Inflammatory macrophage (primary cell): ENCODE data around the gene LCNL1.

Source experiments
- DNase-seq, 2 donors: peaks; one replicate each; pipeline ENCODE4 v3.0.0-alpha.2; 2020 to 2022

LCNL1 gene

DNA sequence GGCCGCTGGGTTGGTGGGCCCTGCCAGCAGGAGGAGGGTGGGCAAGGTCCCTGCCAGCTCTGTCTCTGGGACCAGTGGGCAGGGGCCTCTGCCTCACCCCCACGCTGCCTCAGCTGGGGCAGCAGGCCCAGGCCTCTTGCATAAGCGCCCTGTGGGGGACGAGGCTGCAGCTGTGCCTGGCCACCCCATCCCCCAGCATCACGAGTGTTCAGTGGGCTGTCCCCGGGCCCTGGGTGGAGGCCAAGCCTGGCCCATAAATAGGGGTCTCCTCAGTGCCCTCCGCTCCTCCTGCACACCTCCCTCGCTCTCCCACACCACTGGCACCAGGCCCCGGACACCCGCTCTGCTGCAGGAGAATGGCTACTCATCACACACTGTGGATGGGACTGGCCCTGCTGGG, 5.6 kb upstream of the LCNL1 start, which contains the start of gene PTGDS:
Gene PTGDS (plus strand): TSS at position 282 of the 400 bp plus-strand sequence. CDS start 75 bp downstream, at position 357.
- DNase-seq: peak in 1 of 2 donors; percentile 32

DNA sequence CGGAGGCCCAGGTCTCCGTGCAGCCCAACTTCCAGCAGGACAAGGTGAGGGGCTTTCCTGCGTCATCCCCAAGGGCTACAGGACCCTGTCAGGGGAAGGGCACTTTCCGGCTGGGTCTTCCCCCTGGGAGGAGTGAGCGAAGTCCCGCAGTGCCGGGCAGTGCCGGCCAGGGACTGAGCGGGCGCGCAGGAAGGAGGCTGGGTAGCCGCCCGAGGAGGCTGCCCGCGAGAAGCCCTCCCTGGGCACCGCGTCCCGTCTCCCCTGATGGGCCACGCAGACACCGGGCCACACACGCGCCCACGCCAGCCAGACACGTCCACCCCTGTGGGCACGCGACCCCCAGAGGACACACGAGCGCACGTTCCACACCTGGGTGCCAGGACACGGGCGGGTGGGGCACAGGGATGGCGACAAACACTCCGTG, 5.1 kb upstream of the LCNL1 start:
- DNase-seq: no peak

DNA sequence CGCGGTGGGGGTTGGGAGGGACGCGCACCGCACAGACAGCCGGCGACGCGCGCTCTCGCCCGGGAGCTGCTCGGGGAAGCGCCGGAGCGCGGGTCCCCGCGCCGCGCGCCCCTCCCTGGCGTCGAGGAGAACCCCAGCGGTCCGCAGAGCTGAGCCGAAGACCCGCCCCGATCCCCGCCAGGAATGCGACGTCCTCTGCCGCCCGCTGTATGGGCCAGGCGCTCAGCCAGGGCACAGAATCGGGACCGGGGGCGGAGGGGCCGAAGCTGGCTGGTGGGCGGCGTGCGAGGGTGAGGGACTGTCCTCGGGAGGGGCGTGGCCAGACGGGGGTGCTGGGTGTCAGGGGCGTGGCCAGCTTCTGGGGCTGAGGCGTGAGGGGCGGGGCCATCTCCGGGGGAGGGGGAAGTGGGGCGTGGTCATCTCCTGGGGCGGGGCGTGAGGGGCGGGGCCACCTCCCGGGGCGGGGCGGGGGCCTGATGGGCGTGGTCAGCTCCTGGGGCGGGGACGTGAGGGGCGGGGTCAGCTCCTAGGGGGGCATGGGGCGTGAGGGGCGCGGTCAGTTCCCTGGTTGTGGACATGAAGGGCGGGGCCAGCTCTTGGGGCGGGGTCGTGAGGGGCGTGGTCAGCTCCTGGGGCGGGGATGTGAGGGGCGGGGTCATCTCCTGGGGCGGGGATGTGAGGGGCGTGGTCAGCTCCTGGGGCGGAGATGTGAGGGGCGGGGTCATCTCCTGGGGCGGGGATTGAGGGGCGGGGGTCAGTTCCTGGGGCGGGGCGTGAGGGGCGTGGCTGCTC, 4.5 kb upstream of the LCNL1 start:
- DNase-seq: peak; percentile 18 to 45

DNA sequence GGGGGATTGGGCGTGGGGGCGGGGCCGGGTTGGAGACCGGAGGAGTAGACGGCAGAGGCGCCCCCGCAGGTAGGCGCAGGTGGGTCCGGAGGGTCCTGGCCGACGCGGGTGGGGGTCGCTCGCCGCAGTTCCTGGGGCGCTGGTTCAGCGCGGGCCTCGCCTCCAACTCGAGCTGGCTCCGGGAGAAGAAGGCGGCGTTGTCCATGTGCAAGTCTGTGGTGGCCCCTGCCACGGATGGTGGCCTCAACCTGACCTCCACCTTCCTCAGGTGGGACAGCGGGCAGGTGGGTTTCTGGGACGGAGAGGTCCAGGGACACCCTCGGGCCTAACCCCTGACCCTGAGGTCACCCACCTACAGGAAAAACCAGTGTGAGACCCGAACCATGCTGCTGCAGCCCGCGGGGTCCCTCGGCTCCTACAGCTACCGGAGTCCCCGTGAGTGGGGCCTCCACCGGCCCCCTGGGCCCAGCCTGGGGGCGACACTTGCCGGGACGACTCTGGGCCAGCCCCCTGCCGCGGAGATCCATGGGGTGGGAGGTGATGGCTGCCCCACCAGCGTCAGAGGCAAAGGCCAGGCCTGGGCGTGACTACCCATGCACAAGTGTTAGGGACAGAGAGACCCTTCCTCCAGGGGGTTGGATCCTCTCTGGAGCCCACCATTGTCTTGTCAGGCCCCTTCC, 3.8 kb upstream of the LCNL1 start:
- no peak for DNase-seq

DNA sequence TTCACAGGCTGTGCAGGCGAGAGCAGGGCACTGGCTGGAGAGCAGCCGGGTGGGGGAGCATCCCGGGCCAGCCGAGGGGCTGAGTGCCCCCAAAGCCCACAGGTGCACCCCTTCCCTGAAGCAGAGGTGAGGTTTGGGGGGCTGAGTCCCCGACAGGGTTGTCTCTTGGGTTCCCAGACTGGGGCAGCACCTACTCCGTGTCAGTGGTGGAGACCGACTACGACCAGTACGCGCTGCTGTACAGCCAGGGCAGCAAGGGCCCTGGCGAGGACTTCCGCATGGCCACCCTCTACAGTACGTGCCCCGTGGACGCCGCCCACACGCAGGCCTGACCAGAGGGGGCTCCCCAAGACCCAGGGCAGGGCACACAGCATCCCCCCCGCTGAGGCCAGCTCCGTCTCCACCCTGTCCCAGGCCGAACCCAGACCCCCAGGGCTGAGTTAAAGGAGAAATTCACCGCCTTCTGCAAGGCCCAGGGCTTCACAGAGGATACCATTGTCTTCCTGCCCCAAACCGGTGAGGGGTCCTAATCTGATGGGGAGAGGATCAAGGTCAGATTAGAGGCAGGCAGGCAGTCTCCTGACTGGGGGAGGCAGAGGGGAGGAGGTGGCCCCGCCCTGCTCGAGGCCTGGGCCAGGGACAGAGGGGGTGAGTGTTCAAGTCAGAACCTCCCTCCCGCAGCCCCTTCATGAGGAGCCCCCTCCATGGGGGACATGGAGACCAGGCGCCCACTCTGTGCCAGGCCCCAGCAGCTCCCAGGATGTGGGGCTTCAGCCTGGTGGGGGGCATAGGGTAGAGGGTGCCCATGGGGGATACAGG, 2.8 kb upstream of the LCNL1 start:
- DNase-seq: no peak

DNA sequence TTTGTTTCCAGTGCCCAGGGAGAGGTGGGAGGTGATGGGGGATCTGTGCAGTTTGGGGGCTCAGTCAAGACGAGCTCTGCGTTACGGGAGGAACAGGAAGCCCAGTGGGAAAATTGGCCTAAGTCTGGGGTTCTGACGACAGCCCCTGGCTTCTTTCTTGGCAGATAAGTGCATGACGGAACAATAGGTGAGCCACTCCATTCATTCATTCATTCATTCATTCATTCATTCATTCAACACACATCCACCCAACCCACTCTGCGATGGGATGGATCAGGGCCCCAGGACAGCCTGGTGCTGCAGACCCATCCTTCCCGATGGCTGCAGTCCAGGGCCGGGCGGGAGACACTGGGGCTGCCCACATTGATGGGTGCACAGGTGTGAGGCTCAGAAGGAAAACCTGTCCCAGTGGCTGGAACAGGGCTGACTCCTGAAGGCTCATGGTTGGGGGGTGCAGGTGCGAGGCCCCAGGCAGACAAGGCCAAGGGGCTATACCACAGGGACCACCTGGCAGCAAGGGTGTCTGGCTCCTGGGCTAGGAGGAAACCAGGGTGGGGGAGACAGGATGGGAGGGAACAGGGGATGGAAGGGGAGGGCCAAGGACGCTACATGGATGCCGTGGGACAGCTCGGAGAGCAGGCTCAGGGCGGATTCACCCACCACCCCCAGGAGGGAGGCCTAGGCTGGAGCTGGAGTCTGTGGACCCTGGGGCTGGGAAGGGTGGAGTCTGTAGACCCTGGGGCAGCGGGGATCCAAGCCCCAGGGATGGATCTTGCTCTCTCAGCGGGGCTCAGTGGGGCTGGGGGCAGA, 1.9 kb upstream of the LCNL1 start:
- no peak for DNase-seq

DNA sequence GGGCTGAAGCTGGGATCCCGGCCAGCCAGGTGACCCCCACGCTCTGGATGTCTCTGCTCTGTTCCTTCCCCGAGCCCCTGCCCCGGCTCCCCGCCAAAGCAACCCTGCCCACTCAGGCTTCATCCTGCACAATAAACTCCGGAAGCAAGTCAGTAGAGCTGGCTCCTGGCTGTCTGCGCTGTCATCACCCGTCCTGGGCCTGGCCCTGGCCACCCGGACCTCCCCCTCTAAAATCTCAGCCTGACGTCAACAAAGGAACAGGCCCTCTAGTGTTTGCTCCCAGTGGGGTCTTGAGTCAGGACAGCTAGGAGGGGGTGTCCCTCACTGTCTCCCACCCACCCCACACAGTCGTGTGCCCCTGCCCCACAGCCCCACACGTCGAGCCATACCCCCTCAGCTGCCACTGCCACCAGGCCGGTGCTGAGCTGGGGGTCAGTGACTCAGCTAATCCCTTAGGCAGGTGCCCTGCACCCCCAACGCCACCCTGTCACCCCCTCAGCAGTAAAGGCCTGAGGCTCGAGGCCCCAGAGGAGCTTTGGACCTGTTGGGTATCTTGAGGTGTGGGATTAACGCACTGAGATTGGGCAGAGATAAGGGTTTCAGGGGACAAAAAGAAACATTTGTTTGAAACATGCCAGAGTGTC, 1.1 kb upstream of the LCNL1 start:
- DNase-seq: no peak

DNA sequence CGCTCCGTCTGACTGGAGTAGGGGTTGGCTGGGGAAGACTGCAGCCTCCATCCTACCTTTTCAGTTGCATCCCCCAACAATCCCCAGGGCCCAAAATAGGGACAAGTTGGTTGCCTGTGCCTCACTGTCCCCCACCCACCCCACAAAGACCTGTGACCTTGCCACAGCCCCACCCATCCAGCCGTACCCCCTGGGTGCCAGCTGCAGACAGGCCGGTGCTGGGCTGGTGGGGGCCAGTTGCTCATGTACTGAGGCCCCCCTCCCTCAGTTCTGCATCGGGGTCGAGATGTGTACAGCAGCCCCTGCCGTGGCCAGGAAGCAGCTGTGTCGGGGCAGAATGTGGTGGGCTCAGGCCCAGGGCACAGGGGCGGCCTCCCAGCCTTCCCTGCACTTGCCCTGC, 374 bp downstream of the LCNL1 start:
- no peak for DNase-seq

DNA sequence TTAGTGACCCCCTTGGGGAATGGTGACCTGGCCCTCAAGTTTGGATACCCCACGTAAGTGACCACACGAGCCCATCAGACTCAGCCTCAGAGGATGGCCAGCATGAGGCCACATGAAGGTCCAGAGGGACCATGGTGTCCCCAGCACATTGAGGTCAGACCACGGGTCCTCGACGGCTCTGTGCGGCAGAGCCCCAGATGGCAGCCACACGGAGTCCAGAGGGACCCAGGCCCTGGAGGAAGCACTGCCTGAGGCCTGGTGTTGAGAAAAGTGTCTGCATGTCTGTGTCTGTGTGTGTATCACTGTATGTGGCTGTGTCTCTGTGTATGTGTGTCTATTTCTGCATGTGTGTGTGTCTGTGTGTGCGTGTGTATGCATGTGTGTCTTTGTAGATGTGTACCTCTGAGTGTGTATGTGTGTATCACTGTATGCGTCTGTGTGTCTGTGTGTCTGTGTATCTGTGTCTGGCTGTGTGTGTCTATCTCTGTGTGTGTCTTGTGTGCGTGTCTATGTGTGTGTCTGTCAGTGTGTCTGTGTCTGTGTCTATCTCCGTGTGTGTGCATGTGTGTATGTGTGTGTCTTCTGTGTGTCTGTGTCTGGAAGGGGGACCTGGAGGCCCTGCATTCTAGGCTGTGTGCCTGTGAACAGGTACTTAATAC, 992 bp downstream of the LCNL1 start:
- DNase-seq: no peak

DNA sequence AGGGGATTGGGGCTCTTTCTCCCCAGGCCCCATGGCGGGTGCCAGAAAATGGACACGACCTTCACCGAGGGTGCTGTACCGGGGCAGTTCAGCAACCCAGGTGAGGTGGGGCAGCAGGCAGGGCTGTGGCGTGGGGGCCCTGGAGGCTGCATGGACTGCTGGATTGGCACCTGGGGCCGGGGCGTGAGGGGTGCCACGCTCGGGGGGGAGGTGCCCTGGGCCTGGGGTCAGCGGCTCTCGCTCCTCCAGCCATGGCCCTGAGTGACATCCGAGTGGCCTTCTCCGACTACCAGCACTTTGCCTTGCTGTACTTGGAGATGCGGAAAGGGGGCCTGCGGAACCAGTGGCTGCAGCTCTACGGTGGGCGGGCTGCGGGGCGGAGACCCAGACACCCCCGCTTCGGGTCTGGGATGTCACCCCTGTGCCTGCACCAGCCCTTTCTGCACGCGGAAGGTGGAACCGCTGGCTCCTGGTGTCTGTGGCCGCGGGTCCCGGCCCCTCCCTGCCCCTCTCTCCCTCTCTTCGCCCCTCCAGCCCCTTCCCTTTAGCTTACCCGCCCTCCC, 1.8 kb downstream of the LCNL1 start:
- no peak for DNase-seq

DNA sequence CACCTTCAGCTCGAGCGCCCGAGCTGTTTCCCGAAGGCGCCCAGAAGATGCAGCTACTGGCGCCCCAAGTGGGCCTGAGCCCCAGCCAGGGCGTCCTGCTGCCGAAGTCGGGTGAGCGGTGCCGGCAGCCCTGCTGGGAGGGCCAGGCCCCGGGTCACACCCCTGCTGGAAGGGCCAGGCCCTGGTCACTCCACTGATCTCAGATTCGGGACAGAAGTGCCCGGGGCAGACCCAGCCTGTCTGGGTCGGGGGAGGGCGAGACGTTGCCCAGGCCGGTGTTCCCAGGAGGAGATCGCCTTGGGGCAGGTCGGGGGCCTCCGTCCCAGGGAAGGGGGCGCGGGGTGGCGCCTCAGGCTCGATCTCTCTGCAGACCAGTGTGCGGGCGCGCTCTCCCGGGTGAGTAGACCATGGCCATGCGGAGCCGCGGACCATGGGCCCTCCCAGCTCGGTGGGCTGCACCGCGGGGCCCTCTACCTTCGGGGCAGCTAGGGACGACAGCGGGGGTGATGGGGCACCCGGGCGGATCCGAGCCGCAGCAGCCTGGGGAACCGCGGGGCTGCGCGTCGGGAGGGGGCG, 2.3 kb downstream of the LCNL1 start:
- no peak for DNase-seq

DNA sequence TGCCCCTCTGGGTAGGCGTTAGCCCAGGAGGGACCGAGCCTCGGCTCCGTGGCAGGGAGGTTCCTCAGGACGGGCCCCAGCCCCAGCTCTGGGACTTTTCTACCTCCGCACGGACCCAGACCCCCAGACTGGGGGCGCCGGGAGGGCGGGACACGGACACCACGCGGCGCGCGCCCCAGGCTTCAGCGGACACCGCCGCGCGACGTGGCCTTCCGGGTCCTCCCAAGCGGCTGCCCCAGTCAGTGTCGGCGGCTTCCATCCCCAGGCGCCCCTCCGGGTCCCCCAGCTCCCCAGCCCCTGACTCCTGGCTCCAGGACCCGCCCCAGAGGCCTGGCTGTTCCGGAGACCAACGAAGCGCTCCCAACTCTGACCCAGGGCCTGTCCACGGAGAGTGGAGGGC, 3.1 kb downstream of the LCNL1 start:
- DNase-seq: no peak

DNA sequence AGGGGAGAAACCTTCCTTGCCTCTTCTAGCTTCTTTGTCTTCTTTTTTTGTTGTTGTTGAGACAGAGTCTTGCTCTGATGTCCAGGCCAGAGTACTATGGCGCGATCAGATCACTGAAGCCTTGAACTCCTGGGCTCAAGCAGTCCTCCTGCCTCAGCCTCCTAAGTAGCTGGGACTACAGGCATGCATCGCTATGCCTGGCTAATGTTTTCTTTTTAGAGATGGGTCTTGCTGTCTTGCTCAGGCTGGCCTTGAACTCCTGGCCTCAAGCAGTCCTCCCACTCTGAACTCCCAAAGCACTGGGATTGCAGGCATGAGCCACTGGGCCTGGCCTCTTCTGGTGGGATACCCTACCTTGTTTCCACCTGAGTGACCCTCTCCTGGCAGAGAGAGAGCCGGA, 6.1 kb downstream of the LCNL1 start:
- DNase-seq: no peak

DNA sequence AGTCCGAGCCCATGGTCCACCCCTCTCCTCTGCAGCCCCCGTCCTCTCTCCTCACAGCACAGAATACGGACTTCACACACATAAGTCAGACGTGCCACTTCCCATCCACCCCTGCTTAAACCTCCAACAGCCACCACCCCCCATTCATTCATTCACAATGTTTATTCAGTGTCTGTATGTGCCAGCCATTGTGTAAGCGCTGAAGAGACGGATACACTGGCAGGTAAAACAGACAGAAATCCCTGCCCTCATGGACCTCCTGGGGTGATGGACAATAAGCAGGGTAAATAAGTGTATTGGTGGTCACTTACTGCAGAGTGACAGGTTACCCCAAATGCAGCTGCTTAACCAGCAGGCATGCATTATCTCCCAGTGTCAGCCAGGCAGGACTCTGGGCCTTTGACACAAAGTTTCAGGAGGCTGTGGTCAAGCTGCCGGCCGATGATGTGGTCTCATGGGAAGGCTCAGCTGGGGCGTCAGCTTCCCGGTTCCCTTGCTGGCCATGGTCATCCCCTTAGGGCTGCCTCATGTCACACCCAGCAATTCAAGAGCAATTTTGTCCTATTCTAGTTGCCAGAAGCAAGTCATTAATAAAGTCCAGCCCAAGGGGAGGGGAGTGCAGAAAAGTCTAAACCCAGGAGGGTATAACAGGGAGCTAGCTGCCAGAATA, 7.6 kb downstream of the LCNL1 start:
- DNase-seq: no peak

DNA sequence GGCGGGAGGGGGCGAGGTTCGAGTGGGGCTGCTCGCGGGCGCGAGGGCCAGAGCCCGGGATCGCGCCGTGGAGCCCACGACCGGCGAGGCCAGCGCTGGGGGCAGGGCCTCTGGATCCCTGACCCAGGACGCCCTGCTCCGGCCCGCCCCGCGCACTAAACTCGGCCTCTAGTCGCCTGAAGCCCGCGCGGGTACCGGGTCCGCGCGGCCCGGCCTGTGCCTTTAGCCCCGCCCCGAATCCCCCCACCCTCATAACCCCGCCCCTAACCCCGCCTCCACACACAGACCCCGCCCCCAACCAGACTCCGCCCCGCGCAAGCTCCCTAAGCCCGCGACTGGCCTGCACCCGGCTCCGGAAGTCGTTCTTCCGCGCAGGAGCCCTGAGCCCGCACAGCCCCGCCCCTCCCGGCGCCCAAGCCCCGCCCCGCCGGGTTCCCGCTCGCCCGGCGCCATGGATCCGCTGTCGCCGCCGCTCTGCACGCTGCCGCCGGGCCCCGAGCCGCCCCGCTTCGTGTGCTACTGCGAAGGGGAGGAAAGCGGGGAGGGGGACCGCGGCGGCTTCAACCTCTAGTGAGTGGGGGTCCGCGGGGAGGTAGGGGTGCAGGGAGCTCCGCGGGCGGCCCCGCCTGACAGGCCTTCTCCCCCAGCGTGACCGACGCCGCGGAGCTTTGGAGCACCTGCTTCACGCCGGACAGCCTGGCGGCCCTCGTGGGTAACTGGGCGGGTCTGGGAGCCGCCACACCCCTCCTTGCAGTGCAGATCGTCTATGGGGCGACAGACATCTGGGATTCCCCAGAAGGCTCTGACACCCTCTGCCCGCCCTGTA, 9.4 kb downstream of the LCNL1 start, which contains the start of gene PAXX:
Gene PAXX (plus strand): TSS at position 430 of the 826 bp plus-strand sequence. CDS start 22 bp downstream, at position 452.
- peak; percentile 86 to 94 for DNase-seq

DNA sequence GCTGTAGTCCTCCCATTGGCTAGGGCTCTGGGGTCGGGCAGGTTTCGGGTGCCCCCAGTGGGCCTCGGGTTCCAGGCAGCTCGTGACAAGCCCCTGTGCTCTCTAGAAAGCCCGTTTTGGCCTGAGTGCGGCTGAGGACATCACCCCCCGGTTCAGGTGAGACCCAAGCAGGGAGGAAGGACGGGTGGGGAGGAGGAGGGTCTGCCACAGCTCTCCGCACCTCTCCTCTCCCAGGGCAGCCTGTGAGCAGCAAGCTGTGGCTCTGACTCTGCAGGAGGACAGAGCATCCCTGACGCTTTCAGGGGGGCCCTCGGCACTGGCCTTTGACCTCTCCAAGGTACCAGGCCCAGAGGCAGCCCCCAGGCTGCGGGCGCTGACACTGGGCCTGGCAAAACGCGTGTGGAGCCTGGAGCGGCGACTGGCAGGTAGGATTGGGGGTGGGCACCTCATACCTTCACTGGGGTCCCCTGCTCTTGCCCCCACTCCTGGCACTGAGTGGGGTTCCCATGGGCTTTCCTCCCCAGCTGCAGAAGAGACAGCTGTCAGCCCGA, 10.1 kb downstream of the LCNL1 start:
- no peak for DNase-seq

DNA sequence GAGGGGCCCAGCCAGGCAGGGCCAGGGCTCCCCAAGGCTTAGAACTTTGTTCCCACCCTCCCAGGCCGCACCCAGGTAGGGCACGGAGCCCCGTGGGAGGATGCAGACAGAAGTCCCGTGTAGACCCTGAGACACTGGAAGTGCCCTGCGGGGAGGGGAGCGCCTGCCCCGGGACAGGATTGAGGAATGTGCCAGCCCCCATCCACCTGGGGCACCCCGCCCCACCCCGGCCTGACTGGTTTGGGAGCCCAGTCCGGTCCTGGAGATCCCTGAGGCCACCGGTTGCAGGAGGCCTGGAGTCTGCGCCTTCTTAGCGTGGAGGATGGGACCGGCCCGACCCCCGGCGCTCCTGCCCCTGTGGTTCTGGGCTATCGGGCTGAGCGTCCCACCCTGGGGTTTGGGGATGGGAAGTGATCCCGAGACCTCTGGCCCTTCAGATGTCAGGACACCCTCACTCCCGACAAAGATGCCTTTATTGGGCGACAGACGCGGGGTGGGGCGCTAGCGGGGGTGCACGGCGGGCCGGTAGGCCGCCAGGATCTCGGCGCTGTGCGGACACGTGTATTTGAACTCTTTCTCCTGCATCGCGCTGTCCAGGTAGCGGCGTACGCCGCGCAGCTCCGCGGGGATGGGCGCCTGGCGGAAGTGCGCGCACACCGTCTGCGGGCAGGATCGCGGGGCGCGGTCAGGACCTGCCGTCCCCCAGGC, 11.5 kb downstream of the LCNL1 start:
- no peak for DNase-seq

DNA sequence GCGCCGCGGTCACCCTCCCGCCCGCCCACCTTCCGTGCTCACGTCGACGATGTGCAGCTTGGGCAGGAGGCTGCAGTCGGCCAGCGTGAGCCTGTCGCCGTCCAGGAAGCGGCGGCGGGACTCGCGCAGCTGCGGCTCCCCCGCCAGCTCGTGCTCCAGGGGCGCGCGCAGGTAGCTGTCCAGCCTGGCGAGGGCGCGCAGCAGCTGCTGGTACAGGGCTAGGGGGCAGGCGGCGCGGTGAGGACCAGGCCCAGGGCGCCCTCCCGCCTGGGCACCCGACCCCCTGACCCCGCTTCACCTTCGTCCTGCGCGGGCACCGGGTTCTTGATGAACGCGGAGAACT, 12.1 kb downstream of the LCNL1 start:
- no peak for DNase-seq
